Measurements from ENCODE around the gene TNS1. TPM values are rescaled to one million over a fixed set of nuclear protein-coding genes. Genes with fewer than 3 reads are reported as not detected.
"Not testable (repeated sequence)": the region's sequence is repeated elsewhere in the genome, so short reads cannot be mapped to it uniquely, and the experiment has no call there.

The TNS1 gene
- total RNA-seq, 1 donor from 2014 or later: 449 TPM

GRCh38 chr2:218030409-218031195 is 27.8 kb upstream of the TNS1 start:
- DNase-seq (ENCODE audit: low spot score): peak; percentile 45

GRCh38 chr2:218029366-218030360 is 26.9 kb upstream of the TNS1 start:
- peak; percentile 74 for DNase-seq (ENCODE audit: low spot score)

DNA sequence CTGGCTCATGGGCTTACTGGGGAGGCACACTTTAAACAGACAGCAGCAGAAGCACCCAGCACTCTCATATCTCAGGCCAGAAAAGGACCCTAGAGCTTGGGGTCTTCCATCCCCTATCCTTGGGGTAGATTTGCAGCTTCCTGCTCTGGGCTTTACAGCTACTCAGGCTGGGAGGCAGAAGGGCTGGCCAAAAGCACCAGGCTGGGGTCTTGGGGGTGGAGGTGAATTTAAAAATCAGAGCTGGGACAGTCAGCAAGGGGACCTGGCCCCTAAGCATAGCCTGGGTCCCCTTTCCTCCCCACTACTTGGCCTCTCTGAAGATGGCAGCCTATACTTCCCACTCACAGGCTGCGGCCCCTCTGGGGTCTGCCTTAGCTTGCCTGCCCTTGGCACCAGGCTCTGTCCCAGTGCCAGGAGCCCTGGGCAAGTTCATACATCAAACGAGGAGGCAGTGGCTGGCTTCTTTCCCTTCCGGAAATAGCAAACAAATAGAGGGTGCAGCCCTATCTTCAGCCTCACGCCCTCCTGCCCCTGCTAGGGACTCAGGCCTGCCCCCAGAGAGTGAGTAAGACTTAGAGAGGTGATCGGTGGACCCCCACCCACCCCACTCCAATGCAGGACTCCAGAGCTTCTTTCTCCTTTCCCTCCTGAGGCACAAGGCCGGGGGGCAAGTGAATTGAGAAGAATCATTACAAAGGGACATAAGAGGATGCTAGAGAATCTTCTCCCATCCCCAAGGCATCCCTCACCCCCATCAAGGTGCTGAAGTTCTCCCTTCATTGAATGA is 26.0 kb upstream of the TNS1 start:
- peak; percentile 64 for DNase-seq (ENCODE audit: low spot score)

DNA sequence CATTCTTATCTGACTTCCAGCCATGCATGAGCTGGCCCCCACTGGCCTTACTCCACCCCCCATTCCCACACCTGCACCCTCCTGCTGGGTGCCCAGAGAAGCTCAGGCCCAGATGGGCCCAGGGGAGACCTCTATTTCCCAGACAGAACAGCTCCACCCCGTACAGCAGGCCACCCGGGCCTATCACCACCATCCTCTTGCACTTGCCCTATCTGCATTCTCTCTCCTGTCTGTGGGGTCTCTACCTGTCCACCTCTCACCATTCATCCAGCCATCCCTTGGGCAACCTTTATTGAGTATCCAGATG is 25.3 kb upstream of the TNS1 start:
- DNase-seq (ENCODE audit: low spot score): no peak

GRCh38 chr2:218027426-218028188 is 24.8 kb upstream of the TNS1 start:
- DNase-seq (ENCODE audit: low spot score): peak; percentile 69

DNA sequence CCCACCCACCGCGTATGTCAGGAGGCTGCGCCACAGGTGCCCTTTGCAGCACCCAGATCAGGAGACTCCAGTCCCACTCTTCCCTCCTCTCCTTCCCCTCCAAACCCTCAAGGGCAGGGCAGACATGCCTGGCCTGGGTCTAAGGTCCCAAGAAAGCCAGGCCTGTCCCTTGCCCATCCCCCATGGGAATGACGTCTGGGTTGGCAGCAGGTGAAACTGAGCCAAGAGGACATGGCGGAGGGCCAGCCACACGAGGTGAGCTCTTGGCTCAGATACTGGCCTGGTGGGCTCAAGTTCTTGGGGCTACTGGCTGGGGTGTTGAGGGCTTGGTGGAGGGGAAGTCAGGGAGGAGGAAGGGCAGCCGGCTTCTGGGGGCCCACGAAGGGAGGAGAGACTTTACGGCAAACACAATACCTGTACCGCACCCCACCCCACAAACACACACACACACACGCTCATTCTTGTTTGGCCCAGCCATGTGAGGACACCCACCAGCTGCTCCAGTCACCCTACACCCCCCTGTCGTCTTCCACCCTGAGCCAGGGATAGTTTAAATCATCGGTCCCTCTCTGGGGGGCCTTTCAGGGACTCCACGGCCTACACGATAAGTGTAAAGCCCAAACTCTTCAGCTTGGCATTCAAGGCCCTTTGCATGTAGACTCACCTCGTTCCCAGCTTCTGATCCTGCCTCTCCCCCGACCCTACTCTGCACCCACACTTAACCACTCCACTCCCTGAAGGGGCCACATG is 24.1 kb upstream of the TNS1 start:
- DNase-seq (ENCODE audit: low spot score): peak; percentile 73

- peak; percentile 33 for DNase-seq (ENCODE audit: low spot score)
These were observed 23.4 kb upstream of the TNS1 start for GRCh38 chr2:218026244-218026643.

DNA sequence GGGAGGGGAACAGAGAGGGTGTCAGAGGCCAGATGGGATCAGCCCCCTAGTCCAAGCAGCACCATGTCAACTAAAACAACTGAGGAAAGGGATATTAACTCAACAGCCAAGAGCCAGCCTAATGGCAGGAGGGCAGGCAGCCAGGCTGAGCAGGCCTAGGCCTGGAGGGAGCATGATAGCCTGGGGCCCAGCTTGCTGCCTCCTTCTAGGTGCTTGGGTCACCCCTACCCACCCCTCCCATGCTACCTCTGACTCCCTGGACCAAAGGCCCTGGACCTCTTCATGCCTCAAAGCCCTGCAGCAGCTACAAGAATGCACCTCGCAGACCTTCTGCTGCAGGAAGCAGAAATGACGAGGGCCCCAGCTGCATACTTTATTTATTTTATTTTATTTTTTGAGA is 22.1 kb upstream of the TNS1 start:
- peak; percentile 45 for DNase-seq (ENCODE audit: low spot score)

DNA sequence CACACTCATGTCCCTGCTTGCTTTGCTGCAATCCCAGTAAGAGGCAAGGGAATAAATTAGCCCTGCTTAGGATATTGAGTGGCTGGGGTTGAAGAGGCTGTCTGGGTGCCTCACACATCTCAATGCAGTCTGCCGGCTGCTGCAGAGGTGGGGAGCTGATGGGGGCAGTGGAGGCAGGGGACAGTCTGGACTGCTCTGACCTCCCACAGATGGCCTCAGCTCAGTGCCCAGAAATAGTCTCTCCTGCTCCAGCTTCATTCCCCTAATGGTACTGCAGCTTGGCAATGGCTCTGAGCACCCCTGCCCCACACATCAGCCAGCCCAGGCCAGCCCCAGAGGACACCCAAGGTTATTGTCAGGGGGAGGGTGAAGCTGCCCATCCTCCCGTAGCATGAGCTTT is 21.5 kb upstream of the TNS1 start:
- peak; percentile 53 for DNase-seq (ENCODE audit: low spot score)

GRCh38 chr2:218023636-218024035 is 20.8 kb upstream of the TNS1 start:
- peak; percentile 55 for DNase-seq (ENCODE audit: low spot score)

DNA sequence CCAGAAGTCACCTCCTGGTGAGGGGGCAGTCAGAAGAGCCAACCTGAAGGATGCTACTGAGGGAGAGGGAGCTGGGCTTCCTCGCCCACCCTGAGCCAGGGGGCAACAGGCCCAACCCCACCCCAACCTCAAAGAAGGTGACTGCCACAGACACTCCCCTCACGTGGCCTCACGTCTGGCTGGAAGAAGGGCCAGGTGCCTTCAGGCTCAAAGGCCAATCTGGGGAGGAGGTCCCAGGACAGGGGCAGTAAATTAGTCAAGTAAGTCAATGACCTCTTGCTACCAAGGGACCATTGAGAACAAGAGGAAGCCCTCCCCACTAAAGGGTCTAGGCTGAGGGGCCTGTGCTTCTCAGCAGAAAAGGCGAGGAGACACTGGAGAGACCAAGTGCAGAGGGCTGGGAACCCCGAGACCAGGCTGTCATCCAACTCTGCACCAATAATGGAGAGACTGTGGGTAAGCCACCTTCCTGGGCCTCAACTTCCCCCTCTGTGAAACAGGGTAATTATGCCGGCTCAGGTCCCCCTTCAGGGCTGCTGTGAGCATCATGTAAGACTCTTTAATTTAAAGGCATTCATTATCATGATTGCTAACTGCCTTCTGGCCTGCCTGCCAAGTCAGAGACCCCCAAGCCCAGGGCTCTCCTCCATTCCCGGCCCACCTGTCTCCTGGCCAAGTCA is 20.2 kb upstream of the TNS1 start:
- peak; percentile 80 for DNase-seq (ENCODE audit: low spot score)

GRCh38 chr2:218022131-218022850 is 19.5 kb upstream of the TNS1 start:
- DNase-seq (ENCODE audit: low spot score): no peak

- DNase-seq (ENCODE audit: low spot score): no peak
These were observed 18.8 kb upstream of the TNS1 start for GRCh38 chr2:218021536-218022071.

- no peak for DNase-seq (ENCODE audit: low spot score)
These were observed 18.3 kb upstream of the TNS1 start for GRCh38 chr2:218020966-218021535.

GRCh38 chr2:218020281-218020680 is 17.5 kb upstream of the TNS1 start:
- DNase-seq (ENCODE audit: low spot score): no peak

DNA sequence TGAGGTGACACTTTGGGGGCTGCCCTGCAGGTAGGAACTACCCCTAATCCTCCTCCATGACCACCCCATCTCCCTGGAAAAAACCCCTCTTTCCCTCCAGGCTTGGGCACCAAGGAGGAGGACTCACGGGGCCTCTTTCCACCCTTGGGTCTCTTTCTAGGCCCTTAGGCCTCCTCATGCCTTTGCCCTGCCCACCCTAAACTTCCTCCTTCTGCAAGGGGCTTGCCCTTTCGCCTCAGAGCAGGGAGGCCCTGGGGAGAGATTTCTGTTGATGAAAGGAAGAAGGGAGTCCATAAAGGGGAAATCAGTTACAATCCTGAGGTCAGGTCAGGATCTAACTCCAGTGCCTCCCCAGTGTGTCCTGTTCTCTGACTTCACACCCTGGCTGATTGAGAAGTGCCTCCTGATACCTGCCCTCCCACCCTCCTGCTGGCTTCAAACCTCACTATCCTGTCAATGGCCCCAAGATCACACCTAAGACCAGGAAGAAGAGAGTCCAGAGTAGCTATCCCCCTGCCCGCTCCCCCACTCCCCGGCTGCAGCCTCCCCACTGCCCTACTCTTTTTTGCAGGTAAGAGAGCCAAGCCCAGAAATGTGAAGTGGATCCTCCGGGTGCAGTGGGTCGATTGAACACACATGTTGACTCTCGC is 16.7 kb upstream of the TNS1 start:
- DNase-seq (ENCODE audit: low spot score): no peak

- DNase-seq (ENCODE audit: low spot score): not testable (repeated sequence)
These were observed 16.0 kb upstream of the TNS1 start for GRCh38 chr2:218018842-218019125.

All from mesenteric fat pad (tissue), 1 donor.